Measurements from ENCODE around the gene NUDT21. TPM values are rescaled to one million over a fixed set of nuclear protein-coding genes. Genes with fewer than 3 reads are reported as not detected.

Gene NUDT21
- total RNA-seq, 2 donors from 2014 or later = 308 to 362 TPM

DNA sequence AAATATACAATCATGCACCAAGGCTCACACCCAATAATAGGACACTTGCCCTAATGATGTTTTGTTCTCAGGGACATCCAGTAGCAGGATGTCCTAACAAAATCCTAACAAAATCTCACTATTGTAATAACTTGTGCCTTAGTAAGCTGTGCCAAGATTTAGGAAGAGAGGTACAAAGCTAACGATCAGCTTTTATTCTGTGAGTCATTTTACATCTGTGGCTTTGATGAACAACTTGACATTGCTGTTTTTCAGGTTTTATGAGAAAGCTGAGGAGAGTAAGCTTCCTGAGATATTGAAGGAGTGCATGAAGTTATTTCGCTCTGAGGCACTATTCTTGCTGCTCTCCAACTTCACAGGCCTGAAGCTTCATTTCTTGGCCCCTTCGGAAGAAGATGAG lies 19.1 kb upstream of the NUDT21 start:
- DNase-seq (ENCODE audit: low spot score in 2 of 2) (no peak), ATAC-seq (no peak)
- peaks cover 15 to 25% of the 10 kb centered on the region in 2 donors for H3K36me3 Mint-ChIP-seq
- H3K27ac Mint-ChIP-seq = peak overlapping the region; percentile 10 to 11
- H3K9me3 Mint-ChIP-seq = no peaks in the 10 kb centered on the region

DNA sequence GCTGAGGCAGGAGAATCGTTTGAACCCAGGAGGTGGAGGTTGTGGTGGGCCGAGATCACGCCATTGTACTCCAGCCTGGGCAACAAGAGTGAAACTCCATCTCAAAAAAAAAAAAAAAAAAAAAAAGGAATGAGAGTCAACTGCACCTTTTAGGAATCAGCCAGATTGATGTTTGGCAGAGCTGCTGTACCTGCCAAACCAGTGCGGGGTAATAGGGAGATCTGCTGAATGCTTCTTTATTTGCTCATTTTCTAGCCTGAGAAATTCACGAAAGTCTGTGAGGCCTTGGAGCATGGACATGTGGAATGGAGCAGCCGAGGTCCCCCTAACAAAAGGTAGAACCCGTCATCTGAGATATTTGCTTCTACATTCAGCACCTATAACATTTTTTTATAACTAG lies 18.6 kb upstream of the NUDT21 start:
- Mint-ChIP-seq H3K9me3 (no peaks in the 10 kb centered on the region), H3K36me3 (peaks cover 13 to 20% of the 10 kb centered on the region in 2 donors), H3K27ac (no peak overlapping the region)
- DNase-seq (ENCODE audit: low spot score in 2 of 2) (no peak), ATAC-seq (no peak)

DNA sequence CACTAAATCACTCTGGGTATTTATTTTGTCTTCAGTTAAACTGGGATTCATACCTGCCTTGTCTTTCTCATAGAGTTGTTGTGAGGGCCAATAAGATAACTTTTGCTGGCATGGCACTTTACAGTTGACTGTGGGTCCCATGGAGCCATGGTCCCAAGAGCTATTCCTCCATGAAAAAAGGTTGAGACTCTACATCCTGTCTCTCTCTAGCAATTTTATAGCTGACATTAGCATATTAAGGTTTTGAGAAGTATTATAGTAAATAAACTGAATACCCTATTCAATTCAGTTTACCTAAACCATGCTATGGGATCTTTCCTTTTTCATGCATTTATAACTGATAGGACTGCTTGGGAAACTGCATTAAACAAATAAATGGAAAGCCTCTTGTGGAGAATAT lies 17.7 kb upstream of the NUDT21 start:
- H3K36me3 Mint-ChIP-seq = peaks cover 13 to 25% of the 10 kb centered on the region in 2 donors
- H3K27ac Mint-ChIP-seq = peak overlapping the region in 1 of 2 donors; percentile 50
- ATAC-seq = no peak
- no peaks in the 10 kb centered on the region for H3K9me3 Mint-ChIP-seq
- DNase-seq (ENCODE audit: low spot score in 2 of 2) = no peak

DNA sequence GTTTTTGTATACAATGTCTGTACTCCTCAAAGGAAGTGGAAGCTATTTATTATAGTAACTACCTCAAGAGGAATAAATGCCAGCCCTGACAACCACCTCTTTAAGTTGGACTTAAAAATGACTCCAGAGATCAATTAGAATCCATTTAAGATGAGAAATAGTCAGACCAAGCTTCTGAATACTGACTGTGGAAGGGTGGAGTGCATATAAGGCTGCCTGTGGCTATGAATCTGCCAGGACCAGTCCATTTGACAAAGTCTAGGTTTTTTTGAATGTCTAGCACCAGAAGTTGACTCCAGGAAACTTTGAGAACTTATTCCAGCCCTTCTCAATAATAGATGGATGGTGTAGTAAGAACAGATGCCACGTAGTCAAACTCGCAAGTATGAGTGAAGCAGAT lies 15.2 kb upstream of the NUDT21 start:
- ATAC-seq (no peak), DNase-seq (ENCODE audit: low spot score in 2 of 2) (no peak)
- Mint-ChIP-seq H3K36me3 (peaks cover 16 to 29% of the 10 kb centered on the region in 2 donors), H3K27ac (no peak overlapping the region), H3K9me3 (no peaks in the 10 kb centered on the region)

DNA sequence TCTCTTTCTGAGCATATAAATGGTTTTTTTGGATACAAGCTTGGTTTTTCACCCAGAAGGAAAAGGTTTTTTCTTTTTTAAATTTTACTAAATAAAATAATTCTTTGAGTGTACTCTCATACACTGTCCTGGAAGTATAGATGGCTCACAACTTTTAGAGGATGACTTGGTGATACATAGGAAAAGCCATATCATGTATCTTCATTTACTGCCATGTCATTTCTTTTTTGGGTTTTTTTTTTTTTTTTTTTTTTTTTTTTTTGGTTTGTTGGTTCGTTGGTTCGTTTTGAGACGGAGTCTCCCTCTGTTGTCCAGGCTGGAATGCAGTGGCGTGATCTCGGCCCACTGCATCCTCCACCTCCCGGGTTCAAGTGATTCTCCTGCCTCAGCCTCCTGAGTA lies 12.0 kb upstream of the NUDT21 start:
- no peak for ATAC-seq
- peak overlapping the region in 1 of 2 donors; percentile 65 for H3K27ac Mint-ChIP-seq

DNA sequence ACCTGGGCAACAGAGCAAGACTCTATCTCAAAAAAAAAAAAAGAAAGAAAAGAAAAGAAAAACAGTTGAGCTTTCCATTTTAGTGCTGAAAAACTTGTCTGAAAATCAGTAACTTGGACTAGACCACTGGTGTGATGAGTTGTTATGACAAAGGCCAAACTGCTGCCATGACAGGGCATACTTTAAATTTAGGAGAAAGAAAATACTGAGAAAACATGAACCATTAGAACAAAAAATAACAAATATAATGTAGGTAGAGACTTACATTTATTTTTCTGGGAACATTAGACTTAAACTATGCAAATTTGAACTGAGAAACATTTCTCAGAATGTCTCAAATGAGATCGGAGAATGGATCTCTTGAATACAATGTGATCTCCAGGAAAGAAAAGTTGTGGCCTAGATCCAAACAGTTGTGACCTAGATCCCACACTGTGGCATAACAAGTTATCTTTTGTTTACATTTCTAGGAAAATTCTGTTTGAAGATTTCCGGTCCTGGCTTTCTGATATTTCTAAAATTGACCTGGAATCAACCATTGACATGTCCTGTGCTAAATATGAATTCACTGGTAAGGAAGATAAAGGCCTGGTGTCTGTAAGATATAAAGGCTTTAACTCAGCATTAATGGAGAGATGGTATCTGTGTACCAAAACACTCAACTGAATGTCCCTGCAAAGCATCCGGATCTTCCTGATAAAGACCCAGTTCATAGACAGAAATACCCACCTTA lies 11.1 kb upstream of the NUDT21 start:
- Mint-ChIP-seq H3K9me3 (no peaks in the 10 kb centered on the region), H3K36me3 (peaks cover 8 to 18% of the 10 kb centered on the region in 2 donors), H3K27ac (no peak overlapping the region)
- DNase-seq (ENCODE audit: low spot score in 2 of 2) = no peak
- no peak for ATAC-seq

More for the DNA sequence above, 12.0 kb upstream of the NUDT21 start:
- DNase-seq (ENCODE audit: low spot score in 2 of 2) = no peak
- Mint-ChIP-seq H3K9me3 (no peaks in the 10 kb centered on the region), H3K36me3 (peaks cover 5 to 12% of the 10 kb centered on the region in 2 donors)

DNA sequence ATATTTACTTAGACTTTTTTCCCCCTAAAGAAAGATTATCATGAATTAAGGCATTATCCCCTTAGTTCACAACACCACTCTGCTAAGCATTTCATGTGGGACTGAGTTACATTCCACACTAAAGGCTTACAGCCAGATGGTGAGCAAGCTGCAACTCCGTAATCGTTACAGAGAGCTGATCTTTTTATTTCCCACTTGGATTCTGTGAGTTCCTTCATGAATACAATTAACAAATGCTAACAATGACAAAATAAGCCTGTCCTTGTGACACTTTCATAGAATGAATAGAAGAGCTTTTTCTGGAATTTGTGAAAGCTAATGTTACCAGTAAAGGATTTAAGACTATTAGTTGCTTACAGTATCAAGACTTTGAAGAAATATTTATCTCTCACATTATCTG lies 9.0 kb upstream of the NUDT21 start:
- Mint-ChIP-seq H3K27ac (no peak overlapping the region), H3K9me3 (no peaks in the 10 kb centered on the region), H3K36me3 (peaks cover 18 to 29% of the 10 kb centered on the region in 2 donors)
- DNase-seq (ENCODE audit: low spot score in 2 of 2) = no peak
- no peak for ATAC-seq

DNA sequence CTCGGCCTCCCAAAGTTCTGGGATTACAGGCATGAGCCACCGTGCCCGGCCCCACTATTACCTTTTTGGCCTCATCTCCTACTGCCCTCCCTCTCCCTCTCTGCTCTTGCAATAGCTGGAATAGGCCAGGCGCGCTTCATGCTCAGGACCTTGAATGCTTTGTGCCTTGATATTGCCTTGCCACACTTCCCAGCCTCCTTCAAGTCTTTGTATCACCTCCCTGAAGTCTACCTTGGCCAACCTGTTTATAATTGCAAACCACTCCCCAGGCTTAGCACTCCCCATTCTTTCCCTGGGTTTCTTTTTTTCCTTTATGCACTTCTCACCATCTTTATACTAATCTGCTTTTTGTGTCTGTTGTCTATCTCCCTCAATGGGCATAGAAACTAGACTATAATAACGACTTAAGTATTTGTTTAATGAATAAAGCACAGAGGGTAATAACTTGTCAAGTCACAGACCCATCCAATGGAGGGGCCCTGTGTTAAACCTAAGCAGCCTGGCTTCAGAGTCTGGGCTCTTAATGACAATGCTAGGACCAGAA lies 6.9 kb upstream of the NUDT21 start:
- DNase-seq (ENCODE audit: low spot score in 2 of 2) (no peak), ATAC-seq (no peak)
- Mint-ChIP-seq H3K36me3 (peaks cover 23 to 38% of the 10 kb centered on the region in 2 donors), H3K9me3 (no peaks in the 10 kb centered on the region), H3K27ac (peak overlapping the region in 1 of 2 donors; percentile 56)

DNA sequence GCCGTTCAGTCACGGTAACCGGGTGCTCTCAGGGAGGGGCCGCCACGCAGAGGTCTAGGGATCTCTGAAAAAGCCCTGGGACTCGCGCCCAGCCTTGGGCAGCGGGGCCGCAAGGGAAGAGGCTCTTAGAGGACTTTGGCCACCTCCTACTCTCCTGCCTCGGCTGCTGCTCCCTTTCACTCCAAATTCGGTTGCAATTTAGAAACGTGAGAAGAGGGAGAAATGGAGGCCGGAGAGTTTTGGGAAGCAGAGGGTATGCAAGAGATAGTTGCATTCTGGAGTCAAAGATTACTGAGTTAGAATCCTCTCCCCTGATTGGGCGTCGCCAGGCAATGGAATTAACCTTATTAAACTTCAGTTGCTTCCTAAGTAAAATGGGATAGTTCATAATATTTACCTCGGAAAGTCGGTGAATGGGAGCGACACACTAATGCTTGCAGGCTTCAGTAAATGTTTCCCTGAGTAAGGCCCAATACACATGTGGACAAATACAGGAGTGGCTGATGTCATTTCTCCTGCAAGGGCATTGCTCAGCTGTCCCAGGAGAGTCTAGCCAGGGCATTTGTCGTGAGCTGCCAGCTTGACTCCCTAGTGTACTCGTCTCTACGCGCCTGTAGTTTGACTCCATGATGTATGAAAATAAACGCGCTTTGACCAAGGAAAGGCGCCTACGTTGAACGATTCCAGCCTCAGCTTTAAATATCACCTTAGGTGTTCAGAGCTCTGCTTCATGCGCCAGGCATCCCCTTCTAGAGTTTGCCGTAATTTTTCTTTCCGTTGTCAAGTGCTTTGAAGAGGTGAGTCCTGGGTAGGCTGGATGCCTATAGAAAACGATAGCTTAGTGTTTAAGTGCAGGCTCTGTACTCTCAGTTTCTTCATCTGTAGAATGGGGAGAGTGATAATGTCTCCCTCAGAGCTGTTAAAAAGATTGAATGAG lies 889 bp upstream of the NUDT21 start:
- H3K9me3 Mint-ChIP-seq = no peaks in the 10 kb centered on the region
- H3K27ac Mint-ChIP-seq = peak overlapping the region; percentile 92 to 99
- ATAC-seq (peak; percentile 25 to 46), DNase-seq (ENCODE audit: low spot score in 2 of 2) (no peak)
- peaks cover 44 to 60% of the 10 kb centered on the region in 2 donors for H3K36me3 Mint-ChIP-seq

DNA sequence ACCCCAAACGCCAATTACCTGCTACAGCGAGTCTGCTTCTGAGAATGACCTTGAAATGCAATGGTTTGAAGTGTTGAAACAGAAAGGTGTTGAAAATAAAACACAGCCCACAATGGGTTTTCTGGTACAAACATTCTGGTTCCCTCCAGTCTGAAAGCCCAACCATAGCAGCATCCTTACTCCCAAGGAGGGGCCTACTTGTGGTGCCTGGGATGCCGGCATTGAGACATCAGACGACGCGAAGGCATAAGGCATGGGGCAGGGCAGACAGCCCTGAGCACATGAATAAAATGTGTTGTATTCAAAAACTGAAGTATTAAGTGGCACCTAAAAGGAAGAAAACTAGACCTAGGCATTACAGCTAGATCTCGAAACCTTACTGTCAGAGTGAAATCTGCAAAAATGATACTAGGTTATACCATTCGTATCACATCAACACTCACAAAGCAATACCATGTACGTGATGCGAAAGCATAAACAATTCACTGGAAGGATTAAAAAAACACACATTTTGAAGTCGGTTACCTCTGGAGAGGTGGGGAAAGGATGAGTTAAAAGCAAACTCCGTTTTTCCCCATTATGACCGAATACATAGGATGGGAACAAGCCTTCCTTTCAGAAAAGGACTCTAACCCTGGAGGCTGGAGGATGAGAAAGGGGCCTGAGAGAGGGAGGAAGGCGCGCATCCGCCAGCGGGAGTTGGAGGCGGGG lies 702 bp downstream of the NUDT21 start:
- DNase-seq (ENCODE audit: low spot score in 2 of 2) (no peak), ATAC-seq (peak; percentile 9 to 35)
- Mint-ChIP-seq H3K9me3 (no peaks in the 10 kb centered on the region), H3K36me3 (peaks cover 34 to 59% of the 10 kb centered on the region in 2 donors), H3K27ac (peak overlapping the region; percentile 92 to 99)

DNA sequence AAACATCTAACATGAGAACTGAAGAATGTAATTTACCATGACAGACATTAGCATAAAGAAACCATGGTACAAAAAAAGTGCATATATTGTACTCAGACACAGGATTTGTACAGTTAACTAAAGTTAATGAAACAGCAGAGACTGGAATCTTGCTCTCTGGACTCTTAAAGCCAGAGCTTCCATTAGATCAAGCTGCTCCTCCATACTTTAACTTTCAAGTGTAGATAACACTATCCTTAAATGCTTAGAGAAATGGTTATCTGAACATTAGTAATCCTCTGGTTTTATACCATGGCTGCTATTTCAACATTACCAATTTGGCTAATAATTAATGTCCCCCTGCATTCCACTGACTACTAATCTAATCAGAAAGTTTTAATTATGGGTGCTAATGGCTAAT lies 3.1 kb downstream of the NUDT21 start:
- DNase-seq (ENCODE audit: low spot score in 2 of 2) = no peak
- H3K27ac Mint-ChIP-seq = peak overlapping the region in 1 of 2 donors; percentile 97
- ATAC-seq = no peak
- H3K9me3 Mint-ChIP-seq = no peaks in the 10 kb centered on the region
- peaks cover 29 to 42% of the 10 kb centered on the region in 2 donors for H3K36me3 Mint-ChIP-seq

DNA sequence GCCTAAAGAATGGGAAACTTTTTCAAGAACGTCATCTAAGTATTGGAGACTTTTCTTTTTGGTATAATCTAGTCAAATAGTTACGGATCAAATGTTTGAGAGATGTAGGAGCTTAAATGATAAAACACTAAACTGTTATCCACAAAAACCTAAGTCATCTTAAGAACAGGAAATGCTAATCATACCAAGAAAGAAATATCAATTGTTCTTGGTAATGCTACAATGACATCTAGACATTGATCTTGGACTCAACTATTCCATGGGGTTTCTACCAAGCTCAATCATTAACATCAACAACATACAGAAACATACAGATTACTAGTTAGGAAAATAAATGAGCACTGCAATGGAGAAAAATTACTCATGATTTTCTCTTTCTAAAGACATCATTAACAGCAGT lies 3.8 kb downstream of the NUDT21 start:
- peak in 1 of 2 donors; percentile 46 for ATAC-seq

DNA sequence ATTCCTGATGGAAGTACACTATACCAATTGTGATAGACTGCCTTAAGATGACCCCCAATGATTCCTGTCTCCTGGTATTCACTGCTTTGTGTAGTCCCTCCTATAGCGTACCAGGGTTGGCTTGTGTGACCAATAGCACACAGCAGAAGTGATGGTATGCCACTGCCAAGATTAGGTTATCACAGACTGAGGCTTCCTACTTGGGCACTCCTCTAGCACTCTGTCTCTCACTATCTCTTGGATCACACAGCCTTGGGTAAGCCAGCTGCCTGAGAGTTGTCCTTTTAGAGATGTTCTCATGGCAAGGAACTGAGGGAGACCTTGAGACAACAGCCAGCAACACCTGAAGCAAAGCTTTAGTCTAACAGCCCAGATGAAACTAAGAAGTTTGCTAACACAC lies 13.1 kb downstream of the NUDT21 start:
- ATAC-seq (no peak), DNase-seq (ENCODE audit: low spot score in 2 of 2) (no peak)
- Mint-ChIP-seq H3K27ac (no peak overlapping the region), H3K36me3 (peaks cover 15 to 22% of the 10 kb centered on the region in 2 donors), H3K9me3 (no peaks in the 10 kb centered on the region)

More for the DNA sequence above, 3.8 kb downstream of the NUDT21 start:
- Mint-ChIP-seq H3K9me3 (no peaks in the 10 kb centered on the region), H3K27ac (peak overlapping the region in 1 of 2 donors; percentile 97), H3K36me3 (peaks cover 26 to 44% of the 10 kb centered on the region in 2 donors)
- no peak for DNase-seq (ENCODE audit: low spot score in 2 of 2)

DNA sequence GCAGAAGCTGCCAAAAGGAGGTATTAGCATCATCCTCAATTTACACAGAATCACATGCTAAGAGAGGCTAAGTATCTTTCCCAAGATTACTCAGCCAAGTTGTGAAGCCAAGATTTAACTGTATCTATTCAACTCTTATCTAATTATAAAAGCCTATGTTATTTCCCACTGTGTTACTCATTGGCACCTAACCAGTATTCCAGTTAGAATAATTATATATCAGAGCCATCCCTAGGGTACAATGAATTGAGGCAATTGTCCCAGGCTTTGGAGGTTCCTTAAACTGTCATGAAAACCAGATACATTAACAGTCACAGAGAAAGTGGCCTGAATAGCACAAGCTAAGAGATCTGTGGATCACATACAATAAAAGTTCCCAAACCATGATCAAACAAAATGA lies 14.9 kb downstream of the NUDT21 start:
- no peak for ATAC-seq
- H3K36me3 Mint-ChIP-seq = peaks cover 15 to 16% of the 10 kb centered on the region in 2 donors
- H3K27ac Mint-ChIP-seq = no peak overlapping the region

DNA sequence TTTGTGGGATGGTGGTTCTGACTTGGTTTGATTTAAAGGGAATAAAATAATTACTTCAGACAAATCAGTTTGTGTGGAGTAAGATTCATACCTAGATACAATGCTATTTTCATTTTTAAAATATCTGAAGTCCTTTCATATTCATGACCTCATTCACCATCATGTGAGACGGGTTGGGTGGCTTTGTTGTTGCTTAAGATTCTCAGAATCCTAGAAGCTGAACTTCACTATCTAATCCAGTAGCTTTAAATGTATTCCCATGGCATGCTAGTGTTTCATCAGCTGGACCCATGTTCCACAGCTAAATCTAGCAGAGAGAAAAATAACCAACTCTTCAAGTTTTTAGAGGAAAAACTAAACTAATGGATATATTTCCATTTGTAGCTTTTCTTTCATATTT lies 23.0 kb downstream of the NUDT21 start:
- no peak for DNase-seq (ENCODE audit: low spot score in 2 of 2)
- H3K9me3 Mint-ChIP-seq = no peaks in the 10 kb centered on the region
- ATAC-seq = peak in 1 of 2 donors; percentile 8
- H3K27ac Mint-ChIP-seq = no peak overlapping the region
- peaks cover 5 to 11% of the 10 kb centered on the region in 2 donors for H3K36me3 Mint-ChIP-seq

More for the DNA sequence above, 14.9 kb downstream of the NUDT21 start:
- DNase-seq (ENCODE audit: low spot score in 2 of 2) = no peak
- H3K9me3 Mint-ChIP-seq = no peaks in the 10 kb centered on the region

DNA sequence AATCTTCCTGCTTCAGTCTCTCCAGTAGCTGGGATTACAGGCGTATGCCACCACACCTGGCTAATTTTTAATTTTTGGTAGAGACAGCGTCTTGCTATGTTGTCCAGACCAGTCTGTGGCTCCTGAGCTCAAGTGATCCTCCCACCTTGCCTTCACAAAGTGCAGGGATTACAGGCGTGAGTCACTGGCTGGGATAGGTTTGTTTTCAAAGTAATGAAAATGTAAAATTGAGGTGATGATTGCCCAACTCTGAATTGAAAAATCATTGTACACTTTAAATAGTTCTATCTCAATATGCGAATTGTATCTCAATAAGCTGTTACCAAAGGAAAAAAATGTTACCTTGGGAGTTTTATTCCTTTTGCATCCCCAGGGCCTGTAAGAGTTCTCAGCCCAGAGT lies 24.5 kb downstream of the NUDT21 start:
- Mint-ChIP-seq H3K36me3 (peaks cover 5 to 8% of the 10 kb centered on the region in 2 donors), H3K27ac (no peak overlapping the region), H3K9me3 (no peaks in the 10 kb centered on the region)
- DNase-seq (ENCODE audit: low spot score in 2 of 2) (no peak), ATAC-seq (no peak)
